Muscle of leg (tissue), 11 donors: ENCODE results near the gene PAFAH2. TPM values are rescaled to one million over a fixed set of nuclear protein-coding genes. Genes with fewer than 3 reads are reported as not detected.
A peak's percentile ranks its signal among the peaks of the same experiment; 100 is the strongest.

Source experiments
- DNase-seq: peaks from one replicate; pipeline ENCODE4 v3.0.0; 2013
- H3K27ac ChIP-seq: one replicate; pipeline ENCODE4 v1.5.1; 2013; ENCODE audit warnings: mild to moderate bottlenecking, low read length, control low read depth
- H3K27me3 ChIP-seq: one replicate; pipeline ENCODE4 v1.6.1; 2013; ENCODE audit warnings: low read length; ENCODE audit not compliant: control insufficient read depth, insufficient read depth
- H3K36me3 ChIP-seq: one replicate; pipeline ENCODE4 v1.6.1; 2013; ENCODE audit warnings: low read length; ENCODE audit not compliant: control insufficient read depth, insufficient read depth
- H3K4me1 ChIP-seq: one replicate; pipeline ENCODE4 v1.6.1; 2013; ENCODE audit warnings: low read length; ENCODE audit not compliant: control insufficient read depth, insufficient read depth
- H3K4me3 ChIP-seq: one replicate; pipeline ENCODE4 v1.5.1; 2013; ENCODE audit warnings: low read length, control low read depth
- H3K9me3 ChIP-seq: replicated peaks from 2 replicates; pipeline ENCODE4 v1.6.1; 2013; ENCODE audit warnings: low read depth, low read length; ENCODE audit not compliant: control insufficient read depth
- WGBS: methylation state at CpG from one replicate; pipeline ENCODE4 v1.1.5; 2013; ENCODE audit warnings: missing lambda C conversion rate; ENCODE audit not compliant: insufficient coverage; 5-methylcytosine and 5-hydroxymethylcytosine counted together
- polyA plus RNA-seq, 8 donors: library from polyadenylated mRNA; unstranded; fragments of 120-200 nt; gene quantifications; one replicate each; pipeline versions ENCODE4 v1.2.1 to v1.2.3, GENCODE V29; 2013; ENCODE audit warnings: inconsistent platforms in 1 of 8, low replicate concordance in 1 of 8; ENCODE audit not compliant: insufficient read length in 8 of 8, insufficient read depth in 1 of 8
- total RNA-seq: library from RNA; stranded (reverse); fragments of 120-200 nt; gene quantifications from one replicate; pipeline ENCODE4 v1.2.4, GENCODE V29; 2013

The PAFAH2 gene
- total and polyA plus RNA-seq, 9 donors: 42.1 to 78.5 (median 55.6) TPM

GRCh38 chr1:25967308-25967707 lies 30.6 kb downstream of the PAFAH2 start:
- Histone ChIP-seq H3K9me3 (no peaks in the 10 kb centered on the region), H3K4me3 (no peak overlapping the region), H3K4me1 (no peaks in the 10 kb centered on the region), H3K36me3 (peaks cover 66% of the 10 kb centered on the region), H3K27me3 (no peaks in the 10 kb centered on the region), H3K27ac (no peak overlapping the region)
- 96% methylated on average over 3 of the region's 3 CpGs for WGBS
- DNase-seq: no peak

- Histone ChIP-seq H3K36me3 (peaks cover 49% of the 10 kb centered on the region), H3K4me3 (no peak overlapping the region), H3K27me3 (no peaks in the 10 kb centered on the region), H3K4me1 (peaks cover 6% of the 10 kb centered on the region), H3K9me3 (peaks cover 5% of the 10 kb centered on the region), H3K27ac (no peak overlapping the region)
- 42% methylated on average over 2 of the region's 2 CpGs for WGBS
- DNase-seq: peak; percentile 90
Observed at GRCh38 chr1:25959611-25960010, 38.3 kb downstream of the PAFAH2 start.

GRCh38 chr1:25958465-25958864 lies 39.4 kb downstream of the PAFAH2 start:
- H3K4me1 ChIP-seq: peaks cover 10% of the 10 kb centered on the region
- no peak overlapping the region for H3K4me3 ChIP-seq
- H3K36me3 ChIP-seq: peaks cover 41% of the 10 kb centered on the region
- WGBS: 100% methylated on average over 3 of the region's 6 CpGs
- DNase-seq: no peak
- no peaks in the 10 kb centered on the region for H3K27me3 ChIP-seq
- H3K9me3 ChIP-seq: peaks cover 5% of the 10 kb centered on the region
- H3K27ac ChIP-seq: no peak overlapping the region

GRCh38 chr1:25955553-25955952 lies 42.3 kb downstream of the PAFAH2 start:
- Histone ChIP-seq H3K27me3 (no peaks in the 10 kb centered on the region), H3K36me3 (peaks cover 24% of the 10 kb centered on the region), H3K4me1 (peaks cover 23% of the 10 kb centered on the region), H3K9me3 (peaks cover 5% of the 10 kb centered on the region), H3K27ac (no peak overlapping the region), H3K4me3 (no peak overlapping the region)
- DNase-seq: no peak

GRCh38 chr1:25954282-25954938 lies 43.5 kb downstream of the PAFAH2 start:
- Histone ChIP-seq H3K4me1 (peaks cover 19% of the 10 kb centered on the region), H3K36me3 (peaks cover 18% of the 10 kb centered on the region), H3K27me3 (no peaks in the 10 kb centered on the region), H3K4me3 (no peak overlapping the region), H3K9me3 (peaks cover 5% of the 10 kb centered on the region), H3K27ac (no peak overlapping the region)
- WGBS: 42% methylated on average over 4 of the region's 10 CpGs
- peak; percentile 40 for DNase-seq

GRCh38 chr1:25952841-25953401 lies 44.9 kb downstream of the PAFAH2 start:
- Histone ChIP-seq H3K4me3 (no peak overlapping the region), H3K36me3 (peaks cover 7% of the 10 kb centered on the region), H3K27ac (peak overlapping the region; percentile 1), H3K9me3 (no peaks in the 10 kb centered on the region), H3K4me1 (peaks cover 19% of the 10 kb centered on the region), H3K27me3 (no peaks in the 10 kb centered on the region)
- DNase-seq: peak; percentile 99
- 11% methylated on average over 3 of the region's 4 CpGs for WGBS

- no peak overlapping the region for H3K4me3 ChIP-seq
- WGBS: no CpG with 5 or more reads among the region's 4 CpGs
Observed at GRCh38 chr1:25948641-25949040, 49.2 kb downstream of the PAFAH2 start.

GRCh38 chr1:25947027-25947426 lies 50.8 kb downstream of the PAFAH2 start:
- DNase-seq: no peak
- H3K36me3 ChIP-seq: no peaks in the 10 kb centered on the region
- no peaks in the 10 kb centered on the region for H3K4me1 ChIP-seq
- 100% methylated on average over 1 of the region's 2 CpGs for WGBS
- no peak overlapping the region for H3K4me3 ChIP-seq
- no peak overlapping the region for H3K27ac ChIP-seq
- H3K27me3 ChIP-seq: no peaks in the 10 kb centered on the region
- H3K9me3 ChIP-seq: peaks cover 11% of the 10 kb centered on the region

More at GRCh38 chr1:25948641-25949040, 49.2 kb downstream of the PAFAH2 start:
- no peaks in the 10 kb centered on the region for H3K27me3 ChIP-seq
- H3K4me1 ChIP-seq: peaks cover 12% of the 10 kb centered on the region
- no peak for DNase-seq
- no peaks in the 10 kb centered on the region for H3K36me3 ChIP-seq
- no peak overlapping the region for H3K27ac ChIP-seq
- peaks cover 5% of the 10 kb centered on the region for H3K9me3 ChIP-seq

- 53% methylated on average over 2 of the region's 5 CpGs for WGBS
- no peak for DNase-seq
- H3K27me3 ChIP-seq: no peaks in the 10 kb centered on the region
- H3K4me3 ChIP-seq: no peak overlapping the region
- H3K4me1 ChIP-seq: no peaks in the 10 kb centered on the region
- no peak overlapping the region for H3K27ac ChIP-seq
- no peaks in the 10 kb centered on the region for H3K36me3 ChIP-seq
- H3K9me3 ChIP-seq: peaks cover 11% of the 10 kb centered on the region
Observed at GRCh38 chr1:25945761-25946160, 52.1 kb downstream of the PAFAH2 start.

- Histone ChIP-seq H3K4me1 (no peaks in the 10 kb centered on the region), H3K27me3 (no peaks in the 10 kb centered on the region), H3K27ac (no peak overlapping the region), H3K4me3 (no peak overlapping the region), H3K9me3 (peaks cover 11% of the 10 kb centered on the region), H3K36me3 (no peaks in the 10 kb centered on the region)
- 63% methylated on average over 3 of the region's 3 CpGs for WGBS
- DNase-seq: no peak
Observed at GRCh38 chr1:25944986-25945385, 52.9 kb downstream of the PAFAH2 start.
